NCI-H748 (cell line): ENCODE data around the gene AQP1.

Source experiments
- DNase-seq: peaks from one replicate; lab custom pipeline; 2025; ENCODE audit not compliant: unreplicated experiment; lab: John Stamatoyannopoulos, UW

The AQP1 gene

GRCh38 chr7:30911561-30911969 lies at the start of gene AQP1:
AQP1 (plus strand) TSS chr7:30911853; CDS start chr7:30911910, 57 bp downstream.
- no peak for DNase-seq

- DNase-seq, result no peak
These were observed 48.5 kb upstream of the AQP1 start for GRCh38 chr7:30862995-30863705.

- DNase-seq, result no peak
These were observed 48.0 kb upstream of the AQP1 start for GRCh38 chr7:30863706-30864035.

GRCh38 chr7:30864101-30864500 lies 47.6 kb upstream of the AQP1 start:
- DNase-seq, result no peak

- DNase-seq, result no peak
These were observed 46.6 kb upstream of the AQP1 start for GRCh38 chr7:30865076-30865475.

GRCh38 chr7:30865821-30866220 lies 45.8 kb upstream of the AQP1 start:
- no peak for DNase-seq

GRCh38 chr7:30866939-30867338 lies 44.7 kb upstream of the AQP1 start:
- DNase-seq, result no peak

GRCh38 chr7:30867483-30867882 lies 44.2 kb upstream of the AQP1 start:
- DNase-seq, result no peak

- DNase-seq, result no peak
These were observed 41.6 kb upstream of the AQP1 start for GRCh38 chr7:30869794-30870611.

GRCh38 chr7:30870821-30871518 lies 40.7 kb upstream of the AQP1 start:
- DNase-seq, result no peak

GRCh38 chr7:30871655-30872054 lies 40.0 kb upstream of the AQP1 start:
- DNase-seq, result no peak

- no peak for DNase-seq
These were observed 38.4 kb upstream of the AQP1 start for GRCh38 chr7:30873207-30873606.

GRCh38 chr7:30873656-30874055 lies 38.0 kb upstream of the AQP1 start:
- no peak for DNase-seq

- DNase-seq, result no peak
These were observed 36.9 kb upstream of the AQP1 start for GRCh38 chr7:30874656-30875302.

- no peak for DNase-seq
These were observed 34.5 kb upstream of the AQP1 start for GRCh38 chr7:30877015-30877769.

- no peak for DNase-seq
These were observed 33.7 kb upstream of the AQP1 start for GRCh38 chr7:30877993-30878392.

GRCh38 chr7:30879139-30880124 lies 32.2 kb upstream of the AQP1 start:
- peak; percentile 22 for DNase-seq

- DNase-seq, result no peak
These were observed 31.4 kb upstream of the AQP1 start for GRCh38 chr7:30880125-30880720.

- DNase-seq, result no peak
These were observed 30.7 kb upstream of the AQP1 start for GRCh38 chr7:30880941-30881340.
